Inflammatory macrophage (primary cell): ENCODE results near the gene CDPF1.
"Not testable (repeated sequence)": the region's sequence is repeated elsewhere in the genome, so short reads cannot be mapped to it uniquely, and the experiment has no call there.

Source experiments
- DNase-seq, 2 donors: peaks; one replicate each; pipeline ENCODE4 v3.0.0-alpha.2; 2020 to 2022

CDPF1 gene

GRCh38 chr22:46281866-46282678 lies 32.0 kb upstream of the CDPF1 start:
- DNase-seq: no peak

- DNase-seq: peak; percentile 27 to 60
These were observed 31.0 kb upstream of the CDPF1 start for GRCh38 chr22:46280999-46281623.

GRCh38 chr22:46280063-46280817 lies 30.1 kb upstream of the CDPF1 start:
- DNase-seq: no peak

GRCh38 chr22:46278656-46279645 lies 28.9 kb upstream of the CDPF1 start:
- no peak for DNase-seq

GRCh38 chr22:46276563-46276962 lies 26.5 kb upstream of the CDPF1 start:
- no peak for DNase-seq

- no peak for DNase-seq
These were observed 25.5 kb upstream of the CDPF1 start for GRCh38 chr22:46275455-46276122.

GRCh38 chr22:46274381-46274780 lies 24.3 kb upstream of the CDPF1 start:
- no peak for DNase-seq

- DNase-seq: no peak
These were observed 23.5 kb upstream of the CDPF1 start for GRCh38 chr22:46273432-46274148.

GRCh38 chr22:46272762-46273431 lies 22.8 kb upstream of the CDPF1 start:
- no peak for DNase-seq

GRCh38 chr22:46272196-46272595 lies 22.1 kb upstream of the CDPF1 start:
- DNase-seq: no peak

- DNase-seq: no peak
These were observed 19.5 kb upstream of the CDPF1 start for GRCh38 chr22:46269564-46269963.

GRCh38 chr22:46267431-46268279 lies 17.6 kb upstream of the CDPF1 start, which contains the start of gene TTC38:
Gene TTC38, plus strand, starts transcription at chr22:46268008. Its CDS starts 32 bp downstream, at chr22:46268040.
- peak; percentile 77 to 87 for DNase-seq

GRCh38 chr22:46265627-46266026 lies 15.5 kb upstream of the CDPF1 start:
- not testable (repeated sequence) for DNase-seq

- DNase-seq: not testable (repeated sequence)
These were observed 14.4 kb upstream of the CDPF1 start for GRCh38 chr22:46264520-46264919.

- no peak for DNase-seq
These were observed 13.1 kb upstream of the CDPF1 start, which contains the start of gene PKDREJ for GRCh38 chr22:46263216-46263590. Gene PKDREJ, minus strand, starts transcription at chr22:46263343. Its CDS starts 21 bp downstream, at chr22:46263322.

GRCh38 chr22:46262449-46263215 lies 12.5 kb upstream of the CDPF1 start:
- peak; percentile 58 to 75 for DNase-seq

GRCh38 chr22:46260038-46260437 lies 9.9 kb upstream of the CDPF1 start:
- DNase-seq: no peak

GRCh38 chr22:46259374-46259773 lies 9.3 kb upstream of the CDPF1 start:
- DNase-seq: peak; percentile 32 to 42
